ENCODE data around the gene SNAI1. TPM values are rescaled to one million over a fixed set of nuclear protein-coding genes. Genes with fewer than 3 reads are reported as not detected.
"Not testable (repeated sequence)": the region's sequence is repeated elsewhere in the genome, so short reads cannot be mapped to it uniquely, and the experiment has no call there.

SNAI1 gene
- total RNA-seq, 3 donors from 2014 or later (not counting 1 experiment from before 2014, with no cell fraction given), result 1.5 to 2.4 (median 2.1) TPM

GRCh38 chr20:50007369-50007768, 24.6 kb downstream of the SNAI1 start:
- H3K4me3 Mint-ChIP-seq, result no peak overlapping the region
- 89% methylated on average over 1 of the region's 2 CpGs for WGBS (ENCODE audit: insufficient coverage)
- H3K36me3 Mint-ChIP-seq, result no peaks in the 10 kb centered on the region
- DNase-seq (no peak), ATAC-seq (no peak)
- peaks cover 8 to 29% of the 10 kb centered on the region in 2 donors for H3K4me1 Mint-ChIP-seq
- H3K27me3 Mint-ChIP-seq (ENCODE audit: low read depth in 2 of 2), result peaks cover 0 to 4% of the 10 kb centered on the region in 2 donors
- intact Hi-C loops (cut with micrococcal nuclease), result loop anchor here (5.0 kb wide), 1 partner anchor 40 kb away; no protein-coding TSS in a partner anchor
- Histone ChIP-seq H3K4me1 (ENCODE audit: control insufficient read depth, insufficient read depth, low read length) (peaks cover 32% of the 10 kb centered on the region), H3K27ac (ENCODE audit: low read length) (no peak overlapping the region), H3K9me3 (ENCODE audit: control insufficient read depth, insufficient read depth, low read length) (no peaks in the 10 kb centered on the region), H3K4me3 (ENCODE audit: low read length) (no peak overlapping the region), H3K27me3 (ENCODE audit: control insufficient read depth, insufficient read depth, low read length) (peaks cover 3% of the 10 kb centered on the region), H3K36me3 (ENCODE audit: control insufficient read depth, insufficient read depth, low read length) (no peaks in the 10 kb centered on the region)
- no peaks in the 10 kb centered on the region for H3K9me3 Mint-ChIP-seq
- TF ChIP-seq CTCF (IDR thresholded peaks at IDR 0.05), result no peak
- peak overlapping the region in 1 of 2 donors; percentile 42 for H3K27ac Mint-ChIP-seq

GRCh38 chr20:50008007-50008406, 25.2 kb downstream of the SNAI1 start:
- Histone ChIP-seq H3K4me3 (ENCODE audit: low read length) (no peak overlapping the region), H3K27ac (ENCODE audit: low read length) (no peak overlapping the region), H3K4me1 (ENCODE audit: control insufficient read depth, insufficient read depth, low read length) (peaks cover 38% of the 10 kb centered on the region), H3K36me3 (ENCODE audit: control insufficient read depth, insufficient read depth, low read length) (no peaks in the 10 kb centered on the region), H3K9me3 (ENCODE audit: control insufficient read depth, insufficient read depth, low read length) (no peaks in the 10 kb centered on the region), H3K27me3 (ENCODE audit: control insufficient read depth, insufficient read depth, low read length) (peaks cover 3% of the 10 kb centered on the region)
- H3K4me1 Mint-ChIP-seq, result peaks cover 8 to 32% of the 10 kb centered on the region in 2 donors
- WGBS (ENCODE audit: insufficient coverage), result 84% methylated on average over 3 of the region's 3 CpGs
- no peaks in the 10 kb centered on the region for H3K9me3 Mint-ChIP-seq
- DNase-seq, result no peak
- no peak for ATAC-seq
- H3K36me3 Mint-ChIP-seq, result no peaks in the 10 kb centered on the region
- H3K27ac Mint-ChIP-seq, result no peak overlapping the region
- H3K27me3 Mint-ChIP-seq (ENCODE audit: low read depth in 2 of 2), result peaks cover 0 to 4% of the 10 kb centered on the region in 2 donors
- intact Hi-C loops (cut with micrococcal nuclease), result loop anchor here (5.0 kb wide), 1 partner anchor 39 kb away; no protein-coding TSS in a partner anchor
- TF ChIP-seq CTCF (IDR thresholded peaks at IDR 0.05), result no peak
- H3K4me3 Mint-ChIP-seq, result no peak overlapping the region

GRCh38 chr20:50009521-50010454, 27.0 kb downstream of the SNAI1 start:
- Mint-ChIP-seq H3K36me3 (no peaks in the 10 kb centered on the region), H3K27ac (no peak overlapping the region), H3K9me3 (no peaks in the 10 kb centered on the region), H3K4me3 (no peak overlapping the region), H3K4me1 (peaks cover 8 to 32% of the 10 kb centered on the region in 2 donors), H3K27me3 (ENCODE audit: low read depth in 2 of 2) (peaks cover 0 to 8% of the 10 kb centered on the region in 2 donors)
- WGBS (ENCODE audit: insufficient coverage), result 44% methylated on average over 71 of the region's 71 CpGs
- no peak for TF ChIP-seq CTCF (IDR thresholded peaks at IDR 0.05)
- Histone ChIP-seq H3K4me1 (ENCODE audit: control insufficient read depth, insufficient read depth, low read length) (peaks cover 33% of the 10 kb centered on the region), H3K27me3 (ENCODE audit: control insufficient read depth, insufficient read depth, low read length) (peaks cover 3% of the 10 kb centered on the region), H3K36me3 (ENCODE audit: control insufficient read depth, insufficient read depth, low read length) (no peaks in the 10 kb centered on the region), H3K9me3 (ENCODE audit: control insufficient read depth, insufficient read depth, low read length) (no peaks in the 10 kb centered on the region), H3K4me3 (ENCODE audit: low read length) (no peak overlapping the region), H3K27ac (ENCODE audit: low read length) (no peak overlapping the region)
- no peak for ATAC-seq
- no peak for DNase-seq
- intact Hi-C loops (cut with micrococcal nuclease), result loop anchor here (5.0 kb wide), 1 partner anchor 38 kb away; no protein-coding TSS in a partner anchor

GRCh38 chr20:50011597-50011996, 28.8 kb downstream of the SNAI1 start:
- not testable (repeated sequence) for H3K9me3 ChIP-seq (ENCODE audit: control insufficient read depth, insufficient read depth, low read length); H3K9me3 Mint-ChIP-seq
- peaks cover 0 to 24% of the 10 kb centered on the region in 2 donors for H3K4me1 Mint-ChIP-seq

More at GRCh38 chr20:50011597-50011996, 28.8 kb downstream of the SNAI1 start:
- intact Hi-C loops (cut with micrococcal nuclease); H3K4me3 ChIP-seq (ENCODE audit: low read length); H3K4me3 Mint-ChIP-seq; H3K36me3 Mint-ChIP-seq; H3K27me3 Mint-ChIP-seq (ENCODE audit: low read depth in 2 of 2); DNase-seq; H3K27ac ChIP-seq (ENCODE audit: low read length); H3K27ac Mint-ChIP-seq; H3K36me3 ChIP-seq (ENCODE audit: control insufficient read depth, insufficient read depth, low read length); ATAC-seq; H3K27me3 ChIP-seq (ENCODE audit: control insufficient read depth, insufficient read depth, low read length): not testable (repeated sequence)
- peaks cover 18% of the 10 kb centered on the region for H3K4me1 ChIP-seq (ENCODE audit: control insufficient read depth, insufficient read depth, low read length)
- WGBS (ENCODE audit: insufficient coverage), result 91% methylated on average over 2 of the region's 3 CpGs

Measured in natural killer cell (primary cell).